Kidney (tissue), 14 donors: Measurements from ENCODE around the gene TARBP1. TPM values are rescaled to one million over a fixed set of nuclear protein-coding genes. Genes with fewer than 3 reads are reported as not detected.

Experiments used
- DNase-seq, 5 donors: peaks; one replicate each; pipeline ENCODE4 v3.0.0-alpha.2; 2013 to 2020
- FAIRE-seq: peaks from 2 replicates; lab custom pipeline; 2012; peaks lifted over from hg19 to GRCh38; lab: Jason Lieb, UNC
- H3K27ac ChIP-seq, 2 donors: one replicate each; pipeline ENCODE4 v1.7.0; 2013; ENCODE audit warnings: low read depth in 2 of 2, low read length in 2 of 2, inconsistent platforms in 1 of 2
- H3K27me3 ChIP-seq: one replicate; pipeline ENCODE4 v1.7.1; 2013; ENCODE audit warnings: low read length, inconsistent platforms; ENCODE audit not compliant: control insufficient read depth, insufficient read depth
- H3K36me3 ChIP-seq, 3 donors: one replicate each; pipeline versions ENCODE4 v1.7.0 to v1.7.1; 2013; ENCODE audit warnings: low read length in 3 of 3, control low read depth in 1 of 3, inconsistent platforms in 1 of 3; ENCODE audit not compliant: insufficient read depth in 3 of 3, control insufficient read depth in 2 of 3
- H3K4me1 ChIP-seq, 3 donors: one replicate each; pipeline versions ENCODE4 v1.7.0 to v1.7.1; 2013; ENCODE audit warnings: low read length in 3 of 3, inconsistent platforms in 1 of 3, low read depth in 1 of 3; ENCODE audit not compliant: control insufficient read depth in 2 of 3, insufficient read depth in 2 of 3
- H3K4me3 ChIP-seq, 3 donors: one replicate each; pipeline versions ENCODE4 v1.7.0 to v1.8.1; 2013; ENCODE audit warnings: low read length in 3 of 3, control low read depth in 1 of 3, inconsistent platforms in 1 of 3
- H3K9ac ChIP-seq, 3 donors: one replicate each; pipeline versions ENCODE4 v1.7.0 to v1.7.1; 2013; ENCODE audit warnings: low read length in 3 of 3, control low read depth in 1 of 3, inconsistent platforms in 1 of 3
- H3K9me3 ChIP-seq, 3 donors: one replicate each; pipeline versions ENCODE4 v1.7.0 to v1.7.1; 2013; ENCODE audit warnings: low read length in 3 of 3, control low read depth in 1 of 3, inconsistent platforms in 1 of 3; ENCODE audit not compliant: control insufficient read depth in 2 of 3, insufficient read depth in 1 of 3
- CTCF ChIP-seq: IDR thresholded peaks from 3 replicates; pipeline ENCODE4 v1.5.1; 2012; ENCODE audit warnings: mild to moderate bottlenecking, moderate library complexity, borderline replicate concordance; ENCODE audit not compliant: insufficient read depth; ENCODE audit errors: extremely low read depth
- intact Hi-C: fragments of 100-400 bp; cut with DNase I; formaldehyde crosslinking; loops from one replicate; pipeline ENCODE4 v1.11.1; 2022
- polyA plus RNA-seq: library from polyadenylated mRNA; stranded (reverse); fragments of 350-450 nt; fragmentation: Illumina TruSeq; extraction: RNeasy Lipid Tissue Mini Kit (QIAGEN cat#74804); gene quantifications from one replicate; pipeline ENCODE4 v1.2.3, GENCODE V29; 2014; ENCODE audit warnings: low read depth, low replicate concordance; ENCODE audit not compliant: insufficient read depth
- total RNA-seq: library from RNA; stranded (reverse); fragmentation: NEBNext Ultra II Directional; extraction: Animal tissue kit (Norgen Biotek cat#: 25700); gene quantifications from one replicate; pipeline ENCODE4 v1.2.1, GENCODE V29; 2021
- donor health status: control.
- donor health status: control.
- donor health status: control.
- donor health status: control.
- donor health status: control.
- donor health status: DM: yes; HTN: yes; CAD: no.
- donor health status: Normal renal cell carcinoma (clear cell type).

The TARBP1 gene
- total and polyA plus RNA-seq, 2 donors from 2014 or later = 14.3 to 26.2 TPM

DNA sequence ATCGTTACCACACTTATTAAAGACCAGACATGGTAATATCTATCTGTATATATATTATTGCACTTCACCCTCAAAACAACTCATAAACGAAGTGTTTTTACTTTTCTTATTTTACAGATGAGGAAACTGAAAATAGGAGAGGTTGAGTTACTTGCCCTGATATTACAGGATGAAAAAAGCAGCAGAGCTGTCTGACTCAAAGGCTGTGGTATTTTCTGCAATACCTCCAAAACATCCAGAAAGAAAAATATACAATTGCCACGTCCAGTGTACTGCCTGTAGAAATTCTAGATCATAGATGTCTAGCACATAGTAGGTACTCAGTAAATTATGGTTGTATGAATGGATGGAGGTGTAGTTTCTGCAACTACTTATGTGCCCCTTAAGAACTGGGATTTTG, 5.2 kb upstream of the TARBP1 start:
- no peak for FAIRE-seq
- H3K27ac ChIP-seq = no peak overlapping the region
- H3K4me3 ChIP-seq = no peak overlapping the region
- no peak overlapping the region for H3K9ac ChIP-seq
- H3K4me1 ChIP-seq = peaks cover 0 to 4% (median 2%) of the 10 kb centered on the region in 3 donors
- H3K36me3 ChIP-seq = no peaks in the 10 kb centered on the region
- DNase-seq = no peak
- no peak for TF ChIP-seq CTCF
- intact Hi-C loops = no loop called here
- no peaks in the 10 kb centered on the region for H3K9me3 ChIP-seq
- no peaks in the 10 kb centered on the region for H3K27me3 ChIP-seq

DNA sequence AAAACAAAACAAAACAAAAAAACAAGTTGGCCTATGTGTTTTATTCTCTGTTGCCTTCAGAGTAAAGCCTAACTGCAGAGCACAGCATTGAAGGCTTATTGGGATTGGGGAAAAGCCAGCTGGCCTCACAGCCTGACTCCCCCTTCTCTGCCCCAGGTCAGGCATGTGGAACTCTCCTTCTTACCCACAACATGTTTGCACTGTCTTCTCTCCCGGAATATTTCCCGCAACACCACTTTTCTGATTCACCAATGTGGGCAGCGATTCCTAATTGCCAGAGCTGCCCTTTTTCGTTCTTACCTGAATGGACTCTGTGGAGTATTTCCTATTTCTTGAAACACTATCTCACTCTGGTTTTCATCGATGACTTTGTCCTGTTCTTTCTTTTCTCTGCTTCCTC, 2.8 kb upstream of the TARBP1 start:
- Histone ChIP-seq H3K27ac (no peak overlapping the region), H3K9ac (no peak overlapping the region), H3K9me3 (no peaks in the 10 kb centered on the region), H3K27me3 (no peaks in the 10 kb centered on the region), H3K4me3 (no peak overlapping the region), H3K4me1 (peaks cover 0 to 3% (median 3%) of the 10 kb centered on the region in 3 donors), H3K36me3 (no peaks in the 10 kb centered on the region)
- TF ChIP-seq CTCF = no peak
- DNase-seq (no peak), FAIRE-seq (no peak)
- intact Hi-C loops = no loop called here

GRCh38 chr1:234479866-234480265, 887 bp upstream of the TARBP1 start:
- Histone ChIP-seq H3K36me3 (no peaks in the 10 kb centered on the region), H3K9ac (no peak overlapping the region), H3K27ac (no peak overlapping the region), H3K4me3 (no peak overlapping the region), H3K4me1 (peaks cover 0 to 5% (median 3%) of the 10 kb centered on the region in 3 donors), H3K9me3 (no peaks in the 10 kb centered on the region), H3K27me3 (no peaks in the 10 kb centered on the region)
- FAIRE-seq = no peak
- no peak for DNase-seq
- intact Hi-C loops = no loop called here
- TF ChIP-seq CTCF = no peak

DNA sequence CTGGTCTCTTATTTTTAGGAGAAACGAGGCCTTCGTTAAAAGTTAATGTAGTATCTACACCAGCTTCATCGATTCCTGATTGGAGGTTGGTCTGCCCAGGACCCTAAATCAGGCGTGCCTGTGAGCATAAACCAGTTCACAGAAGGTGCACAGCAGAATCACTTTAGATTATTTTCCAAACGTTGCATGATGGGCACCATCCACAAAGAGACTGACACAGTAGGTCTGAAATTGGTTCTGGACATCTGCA, 256 bp upstream of the TARBP1 start:
- Histone ChIP-seq H3K4me1 (peaks cover 0 to 5% (median 3%) of the 10 kb centered on the region in 3 donors), H3K27ac (peak overlapping the region; percentile 42 to 70), H3K9ac (peak overlapping the region in 2 of 3 donors; percentile 57 to 68), H3K9me3 (no peaks in the 10 kb centered on the region), H3K4me3 (peak overlapping the region; percentile 9 to 65 (median 62)), H3K36me3 (no peaks in the 10 kb centered on the region), H3K27me3 (no peaks in the 10 kb centered on the region)
- DNase-seq (no peak), FAIRE-seq (no peak)
- TF ChIP-seq CTCF = no peak
- intact Hi-C loops = no loop called here
